B cell (primary cell): ENCODE measurements around the gene PIK3C2G. TPM values are rescaled to one million over a fixed set of nuclear protein-coding genes. Genes with fewer than 3 reads are reported as not detected.

Experiments used
- ATAC-seq: fragments of 200-7000 bp; cut with Tn5 transposase; one replicate; pipeline ENCODE4 v1.10.0; 2021; ENCODE audit warnings: low read depth, mild to moderate bottlenecking, moderate number of reproducible peaks, moderate library complexity
- CTCF ChIA-PET: fragments of 350-600 bp; sonication (Branson Sonifier 250); formaldehyde crosslinking; loops from one replicate; lab custom pipeline; 2021; ENCODE audit warnings: antibody characterized with exemption, inconsistent platforms; lab: Charles Lee
- POLR2A ChIA-PET: fragments of 350-600 bp; sonication (Branson Sonifier 250); formaldehyde crosslinking; loops from one replicate; lab custom pipeline; 2021; ENCODE audit warnings: antibody characterized with exemption; lab: Charles Lee
- DNase-seq: peaks from one replicate; pipeline ENCODE4 v3.0.0; 2013
- H2AFZ ChIP-seq: 2 replicates; pipeline ENCODE4 v1.6.1; 2012; ENCODE audit warnings: mild to moderate bottlenecking, low read depth, low read length; ENCODE audit not compliant: insufficient read depth, poor library complexity, severe bottlenecking
- H3K27ac ChIP-seq, 2 donors: 1 replicate in 1 of 2; 2 replicates in 1 of 2; pipeline ENCODE4 v1.5.1; 2012 to 2013; ENCODE audit warnings: low read length in 2 of 2, mild to moderate bottlenecking in 2 of 2, moderate library complexity in 1 of 2
- H3K27me3 ChIP-seq, 4 experiments: fragments of 200-600 bp in 1 of 4; sonication (generic) in 1 of 4; replicated peaks in 1 of 4; 1 replicate in 2 of 4; 2 replicates in 2 of 4; pipeline versions ENCODE4 v1.6.1 to v1.7.0; 2013 to 2016; ENCODE audit warnings: low read length in 3 of 4, mild to moderate bottlenecking in 2 of 4, mixed read lengths in 1 of 4, moderate library complexity in 1 of 4; ENCODE audit not compliant: insufficient read depth in 4 of 4, control insufficient read depth in 3 of 4; ENCODE audit errors: control extremely low read depth in 1 of 4
- H3K36me3 ChIP-seq, 2 experiments: replicated peaks in 1 of 2; 1 replicate in 1 of 2; 2 replicates in 1 of 2; pipeline versions ENCODE4 v1.6.1 to v1.7.1; 2013; ENCODE audit warnings: low read length in 1 of 2; ENCODE audit not compliant: insufficient read depth in 2 of 2, control insufficient read depth in 1 of 2; ENCODE audit errors: control extremely low read depth in 1 of 2, extremely low read depth in 1 of 2
- H3K4me1 ChIP-seq, 2 donors: fragments of 200-600 bp in 1 of 2; sonication (generic) in 1 of 2; 1 replicate in 1 of 2; 2 replicates in 1 of 2; pipeline versions ENCODE4 v1.5.1 to v1.6.1; 2013 to 2017; ENCODE audit warnings: low read length in 2 of 2; ENCODE audit not compliant: control insufficient read depth in 2 of 2, insufficient read depth in 2 of 2
- H3K4me2 ChIP-seq: replicated peaks from 2 replicates; pipeline ENCODE3; 2012; ENCODE audit warnings: mild to moderate bottlenecking, low read depth, low read length; ENCODE audit not compliant: poor library complexity, severe bottlenecking
- H3K4me3 ChIP-seq, 5 experiments: fragments of 200-600 bp in 1 of 5; sonication (generic) in 1 of 5; 1 replicate in 3 of 5; 2 replicates in 2 of 5; pipeline versions ENCODE4 v1.5.1 to v1.7.0; 2011 to 2016; ENCODE audit warnings: low read length in 4 of 5, mild to moderate bottlenecking in 4 of 5, low read depth in 2 of 5, control low read depth in 1 of 5, moderate library complexity in 1 of 5; ENCODE audit not compliant: insufficient read depth in 1 of 5; ENCODE audit errors: control extremely low read depth in 1 of 5, extremely low read depth in 1 of 5
- H3K79me2 ChIP-seq: fragments of 200-600 bp; sonication (generic); one replicate; pipeline ENCODE4 v1.6.0; 2016; ENCODE audit warnings: low read length; ENCODE audit not compliant: control insufficient read depth, insufficient read depth
- H3K9ac ChIP-seq: fragments of 200-600 bp; sonication (generic); 2 replicates; pipeline ENCODE4 v1.6.1; 2017; ENCODE audit warnings: mild to moderate bottlenecking, low read length, moderate library complexity
- H3K9me3 ChIP-seq, 3 donors: one replicate each; pipeline versions ENCODE4 v1.6.1 to v1.7.1; 2013; ENCODE audit warnings: low read length in 2 of 3; ENCODE audit not compliant: control insufficient read depth in 2 of 3, insufficient read depth in 1 of 3; ENCODE audit errors: control extremely low read depth in 1 of 3
- H4K20me1 ChIP-seq: 2 replicates; pipeline ENCODE4 v1.6.0; 2012; ENCODE audit warnings: mild to moderate bottlenecking, low read length; ENCODE audit not compliant: insufficient read depth, control insufficient read depth, poor library complexity, severe bottlenecking
- H3K27ac Mint-ChIP-seq: one replicate; pipeline ENCODE4 v1.8.0; 2021; ENCODE audit warnings: mixed read lengths
- H3K27me3 Mint-ChIP-seq: one replicate; pipeline ENCODE4 v1.8.0; 2021; ENCODE audit warnings: mixed read lengths
- H3K4me1 Mint-ChIP-seq: one replicate; pipeline ENCODE4 v1.8.0; 2021; ENCODE audit warnings: mixed read lengths
- H3K4me3 Mint-ChIP-seq: one replicate; pipeline ENCODE4 v1.8.0; 2021; ENCODE audit warnings: mixed read lengths
- H3K9me3 Mint-ChIP-seq: one replicate; pipeline ENCODE4 v1.8.0; 2022; ENCODE audit warnings: mixed read lengths; ENCODE audit not compliant: insufficient read depth
- CTCF ChIP-seq: fragments of 200-600 bp; IDR thresholded peaks from one replicate; pipeline ENCODE4 v1.8.0; 2022; ENCODE audit warnings: antibody characterized with exemption, mild to moderate bottlenecking
- EZH2 ChIP-seq: IDR thresholded peaks from 2 replicates; pipeline ENCODE4 v1.6.1; 2012; ENCODE audit warnings: borderline replicate concordance, low read depth, mild to moderate bottlenecking, moderate library complexity, low read length; ENCODE audit not compliant: insufficient read depth, poor library complexity, severe bottlenecking
- WGBS: methylation state at CpG from one replicate; pipeline ENCODE4 v1.1.5; 2013; ENCODE audit warnings: missing lambda C conversion rate; ENCODE audit not compliant: insufficient coverage; 5-methylcytosine and 5-hydroxymethylcytosine counted together
- intact Hi-C: fragments of 100-400 bp; cut with micrococcal nuclease; formaldehyde crosslinking; loops from one replicate; pipeline ENCODE4 v1.10.0; 2022
- polyA plus RNA-seq: library from polyadenylated mRNA; depleted of rRNA; stranded (reverse); fragments of >200 nt; gene quantifications from 2 replicates; pipeline ENCODE4 v1.2.3, GENCODE V29; 2012
- total RNA-seq, 2 donors: library from RNA; stranded (reverse); fragments of 120-200 nt in 1 of 2; gene quantifications; 1 replicate in 1 of 2; 2 replicates in 1 of 2; pipeline versions ENCODE4 v1.2.3 to v1.2.4, GENCODE V29; 2013 to 2022

PIK3C2G gene
- total and polyA plus RNA-seq, 2 donors (not counting 1 experiment from before 2014, with no cell fraction given), result not detected

DNA sequence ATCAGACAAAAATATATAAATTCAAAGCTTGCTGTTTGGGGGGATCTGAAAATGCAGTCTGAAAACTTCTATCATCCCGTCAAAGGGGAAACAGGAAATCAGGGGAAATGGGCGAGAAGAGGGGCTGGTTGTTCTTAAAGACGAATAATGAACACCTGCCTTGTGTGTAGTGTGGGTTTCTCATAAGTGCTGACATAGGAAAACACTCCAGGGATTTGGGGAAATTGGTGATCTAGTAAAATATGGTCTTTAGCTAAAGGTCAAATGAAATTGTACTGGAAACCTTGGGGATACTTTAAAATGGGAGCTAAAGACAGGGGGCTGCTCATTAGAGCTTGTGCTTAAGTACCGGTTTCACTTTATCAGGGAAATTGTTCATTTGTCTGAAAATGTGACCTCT lies 39.6 kb upstream of the PIK3C2G start:
- H3K4me3 Mint-ChIP-seq, result no peak overlapping the region
- H3K27ac Mint-ChIP-seq, result no peak overlapping the region
- Histone ChIP-seq H3K4me3 (no peak overlapping the region), H4K20me1 (no peaks in the 10 kb centered on the region), H3K79me2 (no peaks in the 10 kb centered on the region), H3K27me3 (no peaks in the 10 kb centered on the region), H2AFZ (no peak overlapping the region), H3K9me3 (peaks cover 0 to 5% (median 0%) of the 10 kb centered on the region in 3 donors), H3K9ac (no peak overlapping the region), H3K4me2 (no peak overlapping the region), H3K36me3 (no peaks in the 10 kb centered on the region), H3K4me1 (no peaks in the 10 kb centered on the region), H3K27ac (no peak overlapping the region)
- H3K4me1 Mint-ChIP-seq, result no peaks in the 10 kb centered on the region
- TF ChIP-seq CTCF, result no peak
- TF ChIP-seq EZH2, result no peak
- H3K9me3 Mint-ChIP-seq, result no peaks in the 10 kb centered on the region
- intact Hi-C loops, result no loop called here
- no peaks in the 10 kb centered on the region for H3K27me3 Mint-ChIP-seq
- ChIA-PET CTCF (no interaction called here), POLR2A (no interaction called here)
- WGBS, result 46% methylated on average over 4 of the region's 4 CpGs
- ATAC-seq, result no peak
- no peak for DNase-seq

DNA sequence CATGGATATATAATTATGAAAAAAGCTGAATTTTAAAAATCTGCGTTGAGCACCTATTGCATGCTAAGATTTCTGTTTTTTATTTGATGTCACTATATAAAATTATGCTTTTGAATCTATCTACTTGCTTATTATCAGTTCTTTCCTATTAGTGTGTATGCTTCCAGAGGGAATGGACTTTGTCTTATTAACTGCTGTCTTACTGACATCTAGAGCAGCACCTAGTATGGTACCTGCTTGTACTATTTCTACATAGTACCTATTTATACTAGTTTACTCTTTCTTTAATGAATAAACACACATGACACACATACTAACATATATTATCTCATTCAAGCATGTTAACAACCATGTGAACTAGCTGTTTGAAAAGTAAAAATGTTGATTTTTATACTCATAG lies 38.6 kb upstream of the PIK3C2G start:
- intact Hi-C loops, result no loop called here
- CTCF ChIA-PET, result no interaction called here
- ATAC-seq, result no peak

More for the DNA sequence above, 38.6 kb upstream of the PIK3C2G start:
- Histone ChIP-seq H3K36me3 (no peaks in the 10 kb centered on the region), H3K9ac (no peak overlapping the region), H2AFZ (no peak overlapping the region), H3K4me1 (no peaks in the 10 kb centered on the region), H3K27me3 (no peaks in the 10 kb centered on the region), H3K9me3 (peaks cover 0 to 5% (median 0%) of the 10 kb centered on the region in 3 donors), H3K4me3 (no peak overlapping the region), H4K20me1 (no peaks in the 10 kb centered on the region), H3K27ac (no peak overlapping the region), H3K79me2 (no peaks in the 10 kb centered on the region), H3K4me2 (no peak overlapping the region)
- no peak for DNase-seq
- POLR2A ChIA-PET, result no interaction called here
- Mint-ChIP-seq H3K9me3 (no peaks in the 10 kb centered on the region), H3K4me3 (no peak overlapping the region), H3K4me1 (no peaks in the 10 kb centered on the region), H3K27me3 (no peaks in the 10 kb centered on the region), H3K27ac (no peak overlapping the region)
- TF ChIP-seq CTCF (no peak), EZH2 (no peak)
- WGBS, result no CpG with 5 or more reads among the region's 1 CpG
